MM.1S (cell line): ENCODE data around the gene CNTN1.

Source experiments
- DNase-seq: peaks from one replicate; pipeline ENCODE4 v3.0.0-alpha.2; 2015
- H2AFZ ChIP-seq: fragments of 300-600 bp; sonication (generic); 2 replicates; pipeline ENCODE4 v1.6.0; 2016; ENCODE audit warnings: antibody characterized with exemption, low read length
- H3F3A ChIP-seq: fragments of 300-600 bp; sonication (generic); 2 replicates; pipeline ENCODE4 v1.6.1; 2016; ENCODE audit warnings: mild to moderate bottlenecking, antibody characterized with exemption, low read length, moderate library complexity, mixed read lengths; ENCODE audit not compliant: insufficient read depth
- H3K27ac ChIP-seq: fragments of 300-600 bp; sonication (generic); 2 replicates; pipeline ENCODE4 v1.5.1; 2016; ENCODE audit warnings: mild to moderate bottlenecking, low read length
- H3K27me3 ChIP-seq: fragments of 300-600 bp; sonication (generic); replicated peaks from 2 replicates; pipeline ENCODE4 v1.6.0; 2016; ENCODE audit warnings: low read length; ENCODE audit not compliant: insufficient read depth
- H3K36me3 ChIP-seq: fragments of 300-600 bp; sonication (generic); replicated peaks from 2 replicates; pipeline ENCODE4 v1.6.1; 2016; ENCODE audit warnings: mild to moderate bottlenecking, low read length, mixed read lengths; ENCODE audit not compliant: insufficient read depth
- H3K4me1 ChIP-seq: fragments of 300-600 bp; sonication (generic); 2 replicates; pipeline ENCODE4 v1.6.1; 2016; ENCODE audit warnings: low read length, mixed read lengths
- H3K4me2 ChIP-seq: fragments of 300-600 bp; sonication (generic); 2 replicates; pipeline ENCODE4 v1.6.0; 2016; ENCODE audit warnings: low read depth, low read length
- H3K4me3 ChIP-seq: fragments of 300-600 bp; sonication (generic); 2 replicates; pipeline ENCODE4 v1.5.1; 2016; ENCODE audit warnings: low read length, mixed read lengths
- H3K79me2 ChIP-seq: fragments of 300-600 bp; sonication (generic); 2 replicates; pipeline ENCODE4 v1.6.1; 2016; ENCODE audit warnings: mixed run types, low read length, mixed read lengths
- H3K9ac ChIP-seq: fragments of 300-600 bp; sonication (generic); 2 replicates; pipeline ENCODE4 v1.6.1; 2016; ENCODE audit warnings: low read length, mixed read lengths
- H3K9me2 ChIP-seq: fragments of 300-600 bp; sonication (generic); replicated peaks from 2 replicates; pipeline ENCODE4 v1.6.1; 2016; ENCODE audit warnings: mild to moderate bottlenecking, low read length, mixed read lengths; ENCODE audit not compliant: insufficient read depth
- H3K9me3 ChIP-seq: fragments of 300-600 bp; sonication (generic); replicated peaks from 2 replicates; pipeline ENCODE4 v1.6.1; 2016; ENCODE audit warnings: mild to moderate bottlenecking, low read length, mixed read lengths; ENCODE audit not compliant: insufficient read depth
- H4K20me1 ChIP-seq: fragments of 300-600 bp; sonication (generic); 2 replicates; pipeline ENCODE4 v1.6.1; 2016; ENCODE audit warnings: mild to moderate bottlenecking, low read length, moderate library complexity, mixed read lengths; ENCODE audit not compliant: insufficient read depth
- CTCF ChIP-seq: fragments of 300-600 bp; sonication (generic); IDR thresholded peaks from 2 replicates; pipeline ENCODE4 v1.5.1; 2016; ENCODE audit warnings: antibody characterized with exemption, low read length, mixed read lengths
- EZH2 ChIP-seq: fragments of 300-600 bp; sonication (generic); optimal IDR thresholded peaks from 2 replicates; pipeline ENCODE3; 2017; ENCODE audit warnings: low read depth, mild to moderate bottlenecking, antibody characterized with exemption, low read length, mixed read lengths
- EZH2phosphoT487 ChIP-seq: fragments of 300-600 bp; sonication (generic); IDR thresholded peaks from 2 replicates; pipeline ENCODE4 v1.6.1; 2018; ENCODE audit warnings: antibody characterized with exemption, low read length

The CNTN1 gene

GRCh38 chr12:41055875-41056577, 363.8 kb downstream of the CNTN1 start:
- Histone ChIP-seq H3K4me2 (no peak overlapping the region), H3K9ac (no peak overlapping the region), H3K9me2 (no peaks in the 10 kb centered on the region), H3K36me3 (no peaks in the 10 kb centered on the region), H2AFZ (no peak overlapping the region), H3K79me2 (no peaks in the 10 kb centered on the region), H3K27me3 (no peaks in the 10 kb centered on the region), H3F3A (no peaks in the 10 kb centered on the region), H3K4me1 (no peaks in the 10 kb centered on the region), H3K4me3 (no peak overlapping the region), H3K9me3 (no peaks in the 10 kb centered on the region), H4K20me1 (no peaks in the 10 kb centered on the region), H3K27ac (no peak overlapping the region)
- DNase-seq: no peak
- TF ChIP-seq EZH2phosphoT487 (no peak), CTCF (no peak), EZH2 (no peak)

- TF ChIP-seq CTCF (no peak), EZH2 (no peak), EZH2phosphoT487 (no peak)
- Histone ChIP-seq H3K79me2 (no peaks in the 10 kb centered on the region), H3K4me3 (no peak overlapping the region), H2AFZ (no peak overlapping the region), H3F3A (no peaks in the 10 kb centered on the region), H3K4me2 (no peak overlapping the region), H3K9me2 (no peaks in the 10 kb centered on the region), H3K36me3 (no peaks in the 10 kb centered on the region), H3K27me3 (no peaks in the 10 kb centered on the region), H4K20me1 (no peaks in the 10 kb centered on the region), H3K27ac (no peak overlapping the region), H3K4me1 (no peaks in the 10 kb centered on the region), H3K9me3 (no peaks in the 10 kb centered on the region), H3K9ac (no peak overlapping the region)
- DNase-seq: no peak
Observed at GRCh38 chr12:41058266-41058665, 366.0 kb downstream of the CNTN1 start.

- no peak overlapping the region for H3K9ac ChIP-seq
- no peak for DNase-seq
- H3K9me2 ChIP-seq: no peaks in the 10 kb centered on the region
- no peaks in the 10 kb centered on the region for H3K79me2 ChIP-seq
- no peaks in the 10 kb centered on the region for H3K36me3 ChIP-seq
- no peaks in the 10 kb centered on the region for H3K9me3 ChIP-seq
- no peaks in the 10 kb centered on the region for H3F3A ChIP-seq
- H2AFZ ChIP-seq: no peak overlapping the region
- no peak overlapping the region for H3K4me3 ChIP-seq
- H3K4me2 ChIP-seq: no peak overlapping the region
- TF ChIP-seq CTCF (no peak), EZH2 (no peak), EZH2phosphoT487 (no peak)
- no peaks in the 10 kb centered on the region for H3K27me3 ChIP-seq
- no peaks in the 10 kb centered on the region for H4K20me1 ChIP-seq
- no peak overlapping the region for H3K27ac ChIP-seq
- no peaks in the 10 kb centered on the region for H3K4me1 ChIP-seq
Observed at GRCh38 chr12:41061192-41061591, 369.0 kb downstream of the CNTN1 start.
